Epithelial cell of prostate (primary cell): ENCODE data around the gene CCDC138.

Experiments
- DNase-seq: peaks from one replicate; pipeline ENCODE4 v3.0.0-alpha.2; 2011; ENCODE audit warnings: low read depth, low spot score
- H3K27ac ChIP-seq: fragments of 450-650 bp; 2 replicates; pipeline ENCODE4 v1.5.1; 2017; ENCODE audit warnings: mild to moderate bottlenecking

Gene CCDC138

GRCh38 chr2:108824316-108825070, 37.9 kb downstream of the CCDC138 start:
- no peak overlapping the region for H3K27ac ChIP-seq
- DNase-seq = no peak

- DNase-seq = no peak
Observed at GRCh38 chr2:108825254-108825653, 38.7 kb downstream of the CCDC138 start.

GRCh38 chr2:108825736-108826135, 39.2 kb downstream of the CCDC138 start:
- H3K27ac ChIP-seq = no peak overlapping the region
- DNase-seq = no peak

More at GRCh38 chr2:108825254-108825653, 38.7 kb downstream of the CCDC138 start:
- no peak overlapping the region for H3K27ac ChIP-seq

GRCh38 chr2:108829578-108830310, 43.2 kb downstream of the CCDC138 start:
- no peak for DNase-seq

GRCh38 chr2:108833219-108833618, 46.6 kb downstream of the CCDC138 start:
- no peak for DNase-seq
- no peak overlapping the region for H3K27ac ChIP-seq

More at GRCh38 chr2:108829578-108830310, 43.2 kb downstream of the CCDC138 start:
- H3K27ac ChIP-seq = no peak overlapping the region

- DNase-seq = no peak
- no peak overlapping the region for H3K27ac ChIP-seq
Observed at GRCh38 chr2:108834620-108835019, 48.0 kb downstream of the CCDC138 start.

- H3K27ac ChIP-seq = no peak overlapping the region
- no peak for DNase-seq
Observed at GRCh38 chr2:108835040-108835439, 48.5 kb downstream of the CCDC138 start.

- DNase-seq = no peak
- H3K27ac ChIP-seq = no peak overlapping the region
Observed at GRCh38 chr2:108837198-108837597, 50.6 kb downstream of the CCDC138 start.

- no peak overlapping the region for H3K27ac ChIP-seq
- DNase-seq = no peak
Observed at GRCh38 chr2:108841506-108841905, 54.9 kb downstream of the CCDC138 start.

GRCh38 chr2:108845923-108846322, 59.4 kb downstream of the CCDC138 start:
- no peak overlapping the region for H3K27ac ChIP-seq
- DNase-seq = no peak

- no peak overlapping the region for H3K27ac ChIP-seq
- DNase-seq = no peak
Observed at GRCh38 chr2:108847000-108847399, 60.4 kb downstream of the CCDC138 start.

- no peak overlapping the region for H3K27ac ChIP-seq
- DNase-seq = no peak
Observed at GRCh38 chr2:108852375-108852774, 65.8 kb downstream of the CCDC138 start.

GRCh38 chr2:108853421-108853820, 66.8 kb downstream of the CCDC138 start:
- H3K27ac ChIP-seq = no peak overlapping the region
- DNase-seq = no peak

- DNase-seq = no peak
- no peak overlapping the region for H3K27ac ChIP-seq
Observed at GRCh38 chr2:108854484-108854883, 67.9 kb downstream of the CCDC138 start.

- DNase-seq = no peak
- H3K27ac ChIP-seq = no peak overlapping the region
Observed at GRCh38 chr2:108855194-108855593, 68.6 kb downstream of the CCDC138 start.

- no peak for DNase-seq
- H3K27ac ChIP-seq = no peak overlapping the region
Observed at GRCh38 chr2:108858894-108859293, 72.3 kb downstream of the CCDC138 start.

GRCh38 chr2:108866041-108866440, 79.5 kb downstream of the CCDC138 start:
- no peak overlapping the region for H3K27ac ChIP-seq
- DNase-seq = no peak

- DNase-seq = no peak
- H3K27ac ChIP-seq = no peak overlapping the region
Observed at GRCh38 chr2:108868911-108869310, 82.3 kb downstream of the CCDC138 start.

GRCh38 chr2:108869542-108869941, 83.0 kb downstream of the CCDC138 start:
- H3K27ac ChIP-seq = no peak overlapping the region
- DNase-seq = no peak

- no peak for DNase-seq
- no peak overlapping the region for H3K27ac ChIP-seq
Observed at GRCh38 chr2:108870069-108870644, 83.6 kb downstream of the CCDC138 start.

- H3K27ac ChIP-seq = no peak overlapping the region
- no peak for DNase-seq
Observed at GRCh38 chr2:108877506-108877905, 90.9 kb downstream of the CCDC138 start.
